DMS79 (cell line): Measurements from ENCODE around the gene ANO2.
"Not testable (repeated sequence)": the region's sequence is repeated elsewhere in the genome, so short reads cannot be mapped to it uniquely, and the experiment has no call there.

ENCODE experiments used
- DNase-seq: peaks from one replicate; lab custom pipeline; 2025; lab: John Stamatoyannopoulos, UW

Gene ANO2

DNA sequence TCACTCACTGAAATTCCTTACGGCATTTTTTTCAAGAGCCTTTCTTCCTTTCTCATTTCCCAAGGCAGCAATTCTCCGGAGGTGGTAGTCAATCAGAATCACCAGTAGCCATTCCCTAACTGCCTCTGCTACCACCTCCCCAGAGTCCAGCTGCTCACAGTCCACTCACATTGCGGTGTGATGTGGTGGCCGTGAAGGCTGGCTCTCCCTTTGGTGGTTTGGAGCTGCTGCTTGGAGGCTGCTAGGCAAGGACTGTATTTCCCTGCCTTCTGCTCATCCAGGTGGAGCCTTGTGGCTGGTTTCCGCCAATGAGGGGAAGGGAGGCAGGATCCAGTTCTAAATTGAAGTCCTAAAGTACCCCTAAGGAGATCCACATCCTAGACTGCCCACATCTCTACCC lies 222.0 kb downstream of the ANO2 start:
- DNase-seq: no peak

DNA sequence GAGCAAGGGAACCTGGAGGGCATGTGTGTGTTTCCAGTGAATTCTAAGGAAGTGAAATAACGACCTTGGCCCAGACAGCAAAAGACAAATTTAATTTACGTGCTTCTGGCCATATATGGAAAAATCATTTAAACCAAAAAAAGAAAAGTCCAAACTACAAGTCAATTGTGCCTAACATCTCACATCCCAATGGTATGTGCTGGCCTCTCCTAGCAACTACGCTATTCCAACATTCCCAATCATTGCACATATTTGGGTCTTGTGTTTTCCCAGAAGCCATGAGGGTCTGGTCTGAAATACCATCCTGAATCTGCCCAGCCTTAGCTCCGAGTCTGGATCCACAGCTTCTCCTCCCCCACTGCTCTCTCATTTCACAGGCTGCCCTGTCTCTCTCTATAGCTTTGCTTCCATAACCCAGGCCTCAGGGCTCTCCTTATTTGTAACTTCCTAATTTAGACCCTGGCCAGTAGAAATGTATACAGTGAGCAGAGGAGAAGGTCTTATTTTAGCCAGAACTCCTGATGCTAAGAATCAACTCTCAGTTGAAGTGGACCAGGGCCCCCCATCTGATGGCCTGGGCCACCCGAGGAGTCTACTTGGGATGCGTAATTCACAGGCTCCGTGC lies 224.6 kb downstream of the ANO2 start:
- DNase-seq: no peak

DNA sequence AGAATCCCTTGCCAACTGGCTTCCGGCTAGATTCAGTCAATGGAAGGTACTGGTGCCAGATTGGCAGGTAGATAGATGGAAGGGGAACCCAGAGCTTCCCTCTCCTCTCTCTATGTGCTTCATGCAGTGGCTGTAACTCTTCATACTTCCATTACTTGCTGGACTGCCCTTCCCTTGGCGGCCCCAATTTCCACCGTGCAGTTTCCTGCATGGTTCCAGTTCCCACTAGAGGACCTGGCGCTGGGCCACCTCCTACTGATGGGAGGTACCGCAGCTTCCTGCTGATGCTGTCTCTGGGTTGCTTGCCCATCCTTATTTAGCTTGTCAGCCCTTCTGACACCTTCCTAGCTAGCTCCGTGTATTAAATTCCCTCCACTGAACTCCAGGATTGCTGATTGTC lies 226.4 kb downstream of the ANO2 start:
- DNase-seq: no peak

DNA sequence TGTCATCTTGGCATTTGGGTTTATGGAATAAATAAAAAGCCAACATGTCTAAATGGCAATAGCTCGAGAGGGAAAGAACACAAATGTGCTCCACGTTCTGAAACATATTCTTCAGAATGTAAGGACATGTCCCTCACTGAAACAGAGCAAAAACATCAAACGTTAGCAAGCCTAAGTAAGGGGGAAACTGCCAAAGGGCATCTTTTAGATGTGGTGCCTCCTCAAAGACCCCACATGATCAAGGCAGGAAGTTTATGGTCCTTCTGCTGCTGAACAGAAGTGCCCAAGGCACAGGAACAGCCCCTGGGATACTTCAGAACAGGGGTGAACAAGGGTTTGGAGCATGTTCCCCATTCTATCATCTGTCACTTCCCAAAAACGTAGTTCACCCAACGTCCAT lies 227.0 kb downstream of the ANO2 start:
- DNase-seq: no peak

- DNase-seq: no peak
These were observed 228.1 kb downstream of the ANO2 start for GRCh38 chr12:5716976-5717375.

- DNase-seq: no peak
These were observed 228.9 kb downstream of the ANO2 start for GRCh38 chr12:5716201-5716600.

GRCh38 chr12:5715021-5715420 lies 230.0 kb downstream of the ANO2 start:
- DNase-seq: no peak

DNA sequence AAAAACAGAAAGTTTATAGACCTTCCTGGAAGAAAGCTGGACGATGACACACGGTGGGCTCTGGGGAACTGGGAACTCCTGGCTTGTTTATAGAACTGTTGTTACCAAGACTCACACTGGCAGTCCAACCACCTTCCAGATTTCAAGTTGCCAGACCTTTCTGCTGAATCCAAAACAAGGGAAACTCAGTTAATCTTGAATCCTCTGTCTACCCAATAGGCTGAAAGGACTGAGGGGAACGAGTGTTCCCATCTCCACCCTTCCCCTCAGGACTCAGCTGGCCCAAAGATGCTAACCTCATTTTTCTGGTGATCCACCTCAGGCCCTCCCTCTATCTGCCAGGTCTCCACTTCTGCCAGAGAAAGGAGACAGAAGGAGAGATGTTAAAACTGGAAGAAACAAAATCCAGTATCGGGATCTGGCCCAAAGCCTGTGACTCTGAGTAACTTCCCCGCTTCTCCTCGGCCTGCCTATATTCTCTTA lies 231.4 kb downstream of the ANO2 start:
- DNase-seq: no peak

DNA sequence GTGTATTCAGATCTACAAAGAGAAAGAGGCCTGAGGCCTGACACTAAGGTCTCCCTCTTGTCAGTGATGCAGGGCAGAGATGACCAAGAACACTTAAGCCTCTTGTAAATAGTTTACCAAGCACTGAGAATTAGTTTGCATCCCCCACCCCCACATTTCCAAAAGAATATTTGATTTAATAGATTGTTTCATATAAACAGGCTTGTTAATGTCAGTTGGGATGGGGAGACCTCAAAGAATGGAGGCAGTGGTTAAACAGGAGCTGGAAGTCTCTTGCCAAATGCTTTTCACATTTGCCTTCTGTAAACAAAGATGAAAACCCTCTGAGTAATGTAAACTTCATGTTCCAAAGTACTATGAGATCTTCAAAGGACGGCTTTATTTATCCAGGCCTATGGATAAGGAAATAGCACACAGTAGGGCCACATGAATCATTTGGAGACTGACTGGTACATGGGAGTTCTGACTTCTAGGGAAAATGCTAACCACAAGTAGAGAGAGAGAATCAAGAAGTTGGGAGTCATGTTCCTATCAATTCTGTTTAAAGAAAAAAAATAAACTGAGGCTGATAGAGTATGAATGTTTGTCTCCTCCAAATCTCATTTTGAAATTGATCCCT lies 234.7 kb downstream of the ANO2 start:
- DNase-seq: no peak

GRCh38 chr12:5708371-5708770 lies 236.7 kb downstream of the ANO2 start:
- DNase-seq: no peak

GRCh38 chr12:5706247-5706646 lies 238.8 kb downstream of the ANO2 start:
- DNase-seq: no peak

GRCh38 chr12:5705791-5706190 lies 239.3 kb downstream of the ANO2 start:
- DNase-seq: no peak

DNA sequence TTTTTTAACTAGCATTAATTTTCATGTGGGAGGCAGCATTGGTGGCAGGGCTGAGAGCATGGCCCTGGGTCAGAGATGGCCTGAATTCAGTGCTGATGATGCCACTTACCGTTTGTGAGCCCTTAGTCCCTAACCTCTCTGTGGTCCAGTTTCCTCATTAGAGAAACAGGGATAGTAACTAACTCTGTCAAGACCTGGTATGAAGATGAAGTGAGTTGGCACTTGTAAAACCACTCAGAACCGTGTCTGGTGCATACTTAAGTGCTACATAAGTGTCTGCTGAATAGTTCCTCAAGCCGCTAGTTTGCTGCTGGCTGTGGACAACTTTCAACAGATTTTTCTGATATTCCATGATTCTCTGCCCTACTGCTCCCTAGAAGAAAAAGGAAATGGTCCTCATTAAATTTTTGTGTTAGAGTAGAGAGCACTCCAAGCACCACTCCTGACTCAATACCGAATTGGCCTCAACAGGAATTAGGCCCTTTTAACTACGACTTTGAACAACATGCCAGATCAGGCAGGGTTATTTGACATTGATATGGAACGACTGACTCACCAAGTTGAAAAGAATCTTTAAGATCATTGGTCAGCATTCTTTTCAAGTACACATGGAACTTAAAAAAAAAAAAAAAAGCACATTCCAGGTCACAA lies 250.2 kb downstream of the ANO2 start:
- DNase-seq: peak; percentile 94

DNA sequence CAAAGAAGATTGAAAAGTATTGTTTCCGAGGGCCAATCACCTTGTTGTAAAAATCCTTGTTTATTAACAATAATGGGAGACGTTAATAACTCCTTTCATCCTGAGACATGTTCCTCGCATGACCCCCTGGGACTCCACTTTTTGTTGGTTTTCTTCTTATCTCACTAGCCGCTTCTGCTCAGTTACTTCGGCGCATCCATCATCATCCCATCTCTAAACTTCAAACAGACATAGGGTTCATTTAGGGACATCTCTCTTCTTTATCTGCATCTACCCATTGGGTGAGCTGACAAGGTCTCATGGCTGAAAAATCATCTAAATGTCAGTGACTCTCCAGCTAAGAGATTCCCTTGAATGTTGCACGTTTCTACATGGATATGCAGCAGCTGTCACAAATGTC lies 252.2 kb downstream of the ANO2 start:
- DNase-seq: no peak

- DNase-seq: no peak
These were observed 253.1 kb downstream of the ANO2 start for GRCh38 chr12:5691943-5692342.

- DNase-seq: no peak
These were observed 254.8 kb downstream of the ANO2 start for GRCh38 chr12:5690240-5690639.

- no peak for DNase-seq
These were observed 255.3 kb downstream of the ANO2 start for GRCh38 chr12:5689773-5690172.

DNA sequence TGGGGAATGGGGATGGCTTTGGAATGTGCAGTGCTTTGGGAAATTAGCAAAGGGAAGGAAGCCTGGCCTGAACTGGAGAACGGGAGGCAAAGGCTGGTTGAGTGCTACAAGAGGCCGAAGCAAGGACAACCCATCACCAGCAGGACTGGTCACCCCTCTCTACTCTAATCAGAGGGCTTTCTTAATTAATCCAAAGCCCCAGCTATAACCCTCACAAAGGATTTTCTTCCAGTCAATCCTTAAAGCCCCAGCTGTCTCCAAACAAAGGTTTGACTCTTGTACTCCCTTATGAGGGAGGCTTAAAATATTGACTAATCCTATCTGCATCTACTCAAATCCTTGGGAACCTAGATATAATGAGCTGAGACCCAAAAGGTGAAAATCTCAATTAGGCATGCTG lies 256.8 kb downstream of the ANO2 start:
- no peak for DNase-seq

GRCh38 chr12:5685935-5686334 lies 259.1 kb downstream of the ANO2 start:
- no peak for DNase-seq

DNA sequence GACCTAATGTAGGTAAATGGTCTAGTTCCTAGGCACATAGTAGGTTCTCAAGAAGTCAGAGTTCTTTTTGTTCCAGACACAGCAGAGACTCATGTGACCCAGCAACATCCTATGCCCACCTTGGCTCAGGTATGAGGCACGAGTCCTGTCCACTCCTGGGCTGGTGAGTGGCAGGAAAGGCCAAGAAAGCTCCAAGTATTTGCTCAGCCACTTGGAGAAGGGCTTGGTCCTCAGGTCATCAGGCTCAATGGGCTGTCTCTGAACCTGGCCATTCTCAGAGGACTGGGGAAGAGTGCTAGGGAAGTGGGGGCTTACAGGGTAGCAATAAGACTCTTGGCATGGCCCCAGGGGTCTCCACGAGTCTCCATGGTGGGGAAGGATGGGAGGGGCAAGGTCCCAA lies 260.1 kb downstream of the ANO2 start:
- no peak for DNase-seq

- no peak for DNase-seq
These were observed 262.5 kb downstream of the ANO2 start for GRCh38 chr12:5682581-5682980.

DNA sequence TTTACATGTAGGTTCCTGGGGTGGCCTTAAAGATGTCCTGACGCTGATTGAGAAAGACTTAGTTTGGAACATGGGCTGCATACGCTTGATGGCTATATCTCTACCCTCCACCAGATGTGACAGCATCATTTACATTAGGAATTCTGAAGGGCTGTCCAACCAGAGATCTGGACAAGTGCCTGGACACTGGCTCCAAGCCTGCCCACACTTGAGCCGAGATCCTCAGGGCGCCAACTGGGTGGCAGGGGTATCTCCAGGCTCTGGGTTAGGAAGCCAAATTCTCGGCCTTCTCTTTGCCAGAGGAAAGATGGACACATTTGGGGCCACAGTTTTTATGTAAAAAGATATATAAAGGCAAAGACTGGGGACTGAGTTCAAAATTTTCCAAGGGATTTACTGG lies 266.9 kb downstream of the ANO2 start:
- no peak for DNase-seq

- DNase-seq: not testable (repeated sequence)
These were observed 275.4 kb downstream of the ANO2 start for GRCh38 chr12:5669624-5670023.

DNA sequence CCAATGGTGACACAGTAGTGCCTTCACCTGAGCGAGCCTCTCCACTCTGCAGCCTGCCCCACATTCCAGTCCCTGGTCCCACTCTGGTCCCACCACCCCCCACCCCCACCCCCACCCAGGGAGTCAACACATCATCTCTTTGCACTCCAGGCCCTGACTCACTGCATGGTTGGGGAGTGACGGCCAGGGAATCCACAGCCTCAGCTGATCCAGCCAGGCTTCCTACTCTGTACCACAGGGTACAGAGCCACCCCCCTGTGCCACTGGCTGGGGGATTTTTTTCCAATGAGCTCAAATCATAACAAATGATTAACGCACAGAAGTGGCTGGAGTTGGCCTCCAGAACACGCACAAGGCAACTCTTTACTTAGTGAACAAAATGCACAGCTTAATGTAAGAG lies 279.4 kb downstream of the ANO2 start:
- DNase-seq: no peak
